ENCODE measurements around the gene CUTA. TPM values are rescaled to one million over a fixed set of nuclear protein-coding genes. Genes with fewer than 3 reads are reported as not detected.
A peak's percentile ranks its signal among the peaks of the same experiment; 100 is the strongest.

Gene CUTA
- 100 to 1,000 TPM; 179 to 187 TPM for total RNA-seq

DNA sequence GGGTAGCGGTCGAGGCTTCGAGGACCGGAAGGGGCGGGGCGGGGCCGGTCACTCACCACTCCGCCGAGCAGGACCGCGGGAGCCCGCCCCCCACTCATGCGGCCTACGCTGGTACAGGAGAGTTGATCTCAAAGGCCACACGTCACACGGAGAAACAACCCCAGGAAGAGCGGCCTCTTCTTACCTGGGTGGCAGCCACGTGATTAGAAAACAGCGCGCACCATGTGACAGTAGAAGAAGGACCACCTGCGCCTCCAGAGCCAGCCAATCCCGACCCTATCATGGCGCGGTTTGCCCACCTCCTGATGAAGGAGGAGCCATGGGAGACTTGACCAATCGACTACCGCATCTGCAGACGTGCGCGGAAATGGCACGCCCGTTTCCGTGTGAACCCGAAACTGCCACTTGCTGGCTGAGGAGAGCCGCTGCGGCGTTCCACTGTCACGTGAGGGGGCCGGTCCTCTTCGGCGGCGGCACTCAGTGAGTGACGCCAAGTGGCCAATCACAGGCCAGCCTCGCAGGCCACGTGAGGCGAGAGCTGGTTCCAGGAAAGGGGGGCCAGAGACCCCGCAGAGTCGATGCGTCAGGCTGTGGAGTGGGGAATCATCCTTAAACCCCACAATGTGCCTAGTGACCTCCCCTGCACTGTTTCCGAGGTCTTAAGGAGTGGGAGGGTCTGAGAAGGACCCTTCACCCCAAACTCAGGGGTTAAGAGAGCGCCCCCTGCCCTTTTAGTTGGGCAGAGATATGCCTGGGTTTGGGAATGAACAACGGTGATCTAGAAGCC, at the start of gene CUTA:
TSS of gene CUTA (minus strand) at position 205 of the 787 bp plus-strand sequence. CDS start at position 98, 107 bp downstream.
- DNase-seq (peak; percentile 100), ATAC-seq (peak; percentile 92)
- H3K27ac Mint-ChIP-seq, result peak within 1 kb of the TSS; percentile 98
- H3K9me3 Mint-ChIP-seq (ENCODE audit: insufficient read depth), result no peaks in the 10 kb centered on the region
- CTCF ChIA-PET, result interaction anchor here (0.7 to 2.8 kb wide), 13 partner anchors 8 to 220 kb away, joined by 3 to 21 read pairs (median 5); partner anchors contain the start of gene ZBTB22
- H3K36me3 Mint-ChIP-seq (ENCODE audit: low read depth), result peaks cover 29% of the 10 kb centered on the region
- peak within 1 kb of the TSS; percentile 96 for H3K4me3 Mint-ChIP-seq
- POLR2A ChIA-PET, result interaction anchor here (0.7 to 3.1 kb wide), 12 partner anchors 8 to 152 kb away, joined by 3 to 23 read pairs (median 8); partner anchors contain the start of genes B3GALT4, PFDN6, RPS18 and VPS52
- peaks cover 60% of the 10 kb centered on the region for H3K4me1 Mint-ChIP-seq (ENCODE audit: low read depth)
- peaks cover 7% of the 10 kb centered on the region for H3K27me3 Mint-ChIP-seq (ENCODE audit: low read depth)

- Mint-ChIP-seq H3K36me3 (ENCODE audit: low read depth) (no peaks in the 10 kb centered on the region), H3K27me3 (ENCODE audit: low read depth) (peaks cover 6% of the 10 kb centered on the region), H3K9me3 (ENCODE audit: insufficient read depth) (no peaks in the 10 kb centered on the region), H3K4me1 (ENCODE audit: low read depth) (no peaks in the 10 kb centered on the region), H3K27ac (no peak overlapping the region), H3K4me3 (no peak overlapping the region)
- DNase-seq (no peak), ATAC-seq (no peak)
- ChIA-PET POLR2A (no interaction called here), CTCF (interaction anchor here (0.6 kb wide), 1 partner anchor 702 kb away, joined by 3 read pairs; no protein-coding TSS in a partner anchor)
These were observed 49.2 kb upstream of the CUTA start for GRCh38 chr6:33467091-33467490.

DNA sequence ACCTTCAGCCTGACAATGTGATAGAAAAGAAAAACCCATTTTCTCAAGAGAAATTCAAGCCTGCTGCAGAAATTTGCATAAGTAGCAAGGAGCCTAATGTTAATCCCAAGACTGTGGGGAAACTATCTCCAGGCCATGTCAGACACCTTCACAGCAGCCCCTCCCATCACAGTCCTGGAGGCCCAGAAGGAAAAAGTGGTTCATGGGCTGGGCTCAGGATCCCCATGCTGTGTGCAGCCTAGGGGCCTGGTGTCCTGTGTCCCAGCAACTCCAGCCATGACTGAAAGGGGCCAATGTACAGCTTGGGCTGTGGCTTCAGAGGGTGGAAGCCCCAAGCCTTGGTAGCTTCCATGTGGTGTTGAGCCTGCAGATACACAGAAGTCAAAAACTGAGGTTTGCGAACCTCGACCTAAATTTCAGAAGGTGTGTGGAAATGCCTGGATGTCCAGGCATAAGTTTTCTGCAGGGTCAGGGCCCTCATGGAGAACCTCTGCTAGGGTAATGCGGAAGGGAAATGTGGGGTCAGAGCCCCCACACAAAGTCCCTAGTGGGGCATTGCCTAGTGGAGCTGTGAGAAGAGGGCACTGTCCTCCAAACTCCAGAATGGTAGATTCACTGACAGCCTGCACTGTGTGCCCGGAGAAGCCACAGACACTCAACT, 48.3 kb upstream of the CUTA start:
- Mint-ChIP-seq H3K27ac (no peak overlapping the region), H3K4me3 (no peak overlapping the region), H3K4me1 (ENCODE audit: low read depth) (no peaks in the 10 kb centered on the region), H3K36me3 (ENCODE audit: low read depth) (no peaks in the 10 kb centered on the region), H3K27me3 (ENCODE audit: low read depth) (peaks cover 6% of the 10 kb centered on the region), H3K9me3 (ENCODE audit: insufficient read depth) (no peaks in the 10 kb centered on the region)
- CTCF ChIA-PET, result no interaction called here
- DNase-seq, result no peak
- ATAC-seq, result no peak
- POLR2A ChIA-PET, result no interaction called here

GRCh38 chr6:33459226-33459625, 41.3 kb upstream of the CUTA start:
- DNase-seq (no peak), ATAC-seq (no peak)
- peaks cover 20% of the 10 kb centered on the region for H3K4me1 Mint-ChIP-seq (ENCODE audit: low read depth)
- peaks cover 16% of the 10 kb centered on the region for H3K36me3 Mint-ChIP-seq (ENCODE audit: low read depth)
- H3K27me3 Mint-ChIP-seq (ENCODE audit: low read depth), result peaks cover 8% of the 10 kb centered on the region
- no peak overlapping the region for H3K4me3 Mint-ChIP-seq
- ChIA-PET CTCF (no interaction called here), POLR2A (no interaction called here)
- no peaks in the 10 kb centered on the region for H3K9me3 Mint-ChIP-seq (ENCODE audit: insufficient read depth)
- H3K27ac Mint-ChIP-seq, result no peak overlapping the region

DNA sequence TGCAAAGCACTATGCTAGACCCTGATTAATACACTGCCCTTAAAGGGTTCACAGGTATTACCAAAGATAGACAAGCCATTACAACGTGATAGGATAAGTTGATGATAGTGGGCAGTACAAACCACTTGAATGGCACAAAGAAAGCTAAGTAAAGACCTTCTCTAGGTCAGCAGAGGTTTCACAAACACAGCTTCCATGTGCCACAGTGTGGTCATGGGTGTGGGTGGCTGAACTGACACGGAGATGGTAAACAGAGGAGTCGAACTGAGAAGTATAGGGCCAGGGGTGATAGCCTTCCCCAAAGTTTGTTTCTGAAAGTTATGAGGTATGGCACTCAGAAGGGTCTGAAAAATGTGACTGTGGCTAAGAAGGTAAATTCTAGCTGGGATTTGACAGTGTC, 40.8 kb upstream of the CUTA start:
- POLR2A ChIA-PET, result no interaction called here
- no peak for ATAC-seq
- Mint-ChIP-seq H3K4me3 (no peak overlapping the region), H3K9me3 (ENCODE audit: insufficient read depth) (no peaks in the 10 kb centered on the region), H3K36me3 (ENCODE audit: low read depth) (peaks cover 16% of the 10 kb centered on the region), H3K27me3 (ENCODE audit: low read depth) (peaks cover 6% of the 10 kb centered on the region), H3K4me1 (ENCODE audit: low read depth) (peaks cover 21% of the 10 kb centered on the region), H3K27ac (no peak overlapping the region)
- DNase-seq, result no peak
- CTCF ChIA-PET, result no interaction called here

DNA sequence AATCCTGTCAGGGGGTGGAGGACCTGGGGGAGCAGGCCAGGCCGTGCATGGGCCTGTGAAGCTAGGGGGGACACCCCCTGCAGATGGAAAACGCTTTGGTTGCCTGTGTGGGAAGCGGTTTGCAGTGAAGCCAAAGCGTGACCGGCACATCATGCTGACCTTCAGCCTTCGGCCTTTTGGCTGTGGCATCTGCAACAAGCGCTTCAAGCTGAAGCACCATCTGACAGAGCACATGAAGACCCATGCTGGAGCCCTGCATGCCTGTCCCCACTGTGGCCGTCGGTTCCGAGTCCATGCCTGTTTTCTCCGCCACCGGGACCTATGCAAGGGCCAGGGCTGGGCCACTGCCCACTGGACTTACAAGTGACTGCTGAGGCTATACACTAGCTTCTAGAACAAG, 38.2 kb upstream of the CUTA start:
- POLR2A ChIA-PET, result interaction anchor here (2.6 kb wide), 1 partner anchor 114 kb away, joined by 14 read pairs; no protein-coding TSS in a partner anchor
- Mint-ChIP-seq H3K27ac (no peak overlapping the region), H3K36me3 (ENCODE audit: low read depth) (peaks cover 16% of the 10 kb centered on the region), H3K4me1 (ENCODE audit: low read depth) (peaks cover 29% of the 10 kb centered on the region), H3K4me3 (peak overlapping the region; percentile 12), H3K27me3 (ENCODE audit: low read depth) (peaks cover 2% of the 10 kb centered on the region), H3K9me3 (ENCODE audit: insufficient read depth) (no peaks in the 10 kb centered on the region)
- ATAC-seq, result no peak
- CTCF ChIA-PET, result no interaction called here
- DNase-seq, result no peak

GRCh38 chr6:33455051-33455450, 37.1 kb upstream of the CUTA start:
- Mint-ChIP-seq H3K36me3 (ENCODE audit: low read depth) (peaks cover 16% of the 10 kb centered on the region), H3K4me3 (peak overlapping the region; percentile 94), H3K27ac (peak overlapping the region; percentile 88), H3K9me3 (ENCODE audit: insufficient read depth) (no peaks in the 10 kb centered on the region), H3K27me3 (ENCODE audit: low read depth) (peaks cover 2% of the 10 kb centered on the region), H3K4me1 (ENCODE audit: low read depth) (peaks cover 29% of the 10 kb centered on the region)
- ChIA-PET POLR2A (interaction anchor here (0.7 to 2.6 kb wide), 7 partner anchors 24 to 167 kb away, joined by 3 to 14 read pairs (median 5); partner anchors contain the start of genes BAK1, CUTA and KIFC1), CTCF (interaction anchor here (1.2 to 2.3 kb wide), 4 partner anchors 24 to 153 kb away, joined by 4 to 10 read pairs (median 6); no protein-coding TSS in a partner anchor)
- DNase-seq (no peak), ATAC-seq (no peak)

- H3K27ac Mint-ChIP-seq, result peak within 1 kb of the TSS; percentile 88
- peak within 1 kb of the TSS; percentile 94 for H3K4me3 Mint-ChIP-seq
- ChIA-PET POLR2A (interaction anchor here (0.6 to 2.6 kb wide), 11 partner anchors 23 to 261 kb away, joined by 3 to 14 read pairs (median 5); partner anchors contain the start of genes BAK1, CUTA and KIFC1), CTCF (interaction anchor here (0.6 to 2.3 kb wide), 9 partner anchors 19 to 153 kb away, joined by 3 to 10 read pairs (median 4); no protein-coding TSS in a partner anchor)
- DNase-seq (peak; percentile 97), ATAC-seq (peak; percentile 99)
- peaks cover 29% of the 10 kb centered on the region for H3K4me1 Mint-ChIP-seq (ENCODE audit: low read depth)
- no peaks in the 10 kb centered on the region for H3K9me3 Mint-ChIP-seq (ENCODE audit: insufficient read depth)
- H3K36me3 Mint-ChIP-seq (ENCODE audit: low read depth), result peaks cover 17% of the 10 kb centered on the region
- peaks cover 2% of the 10 kb centered on the region for H3K27me3 Mint-ChIP-seq (ENCODE audit: low read depth)
These were observed 36.4 kb upstream of the CUTA start, which contains the start of gene ZBTB9 for GRCh38 chr6:33454009-33454946. TSS of gene ZBTB9 (plus strand) at chr6:33454576. CDS start at chr6:33455101, 525 bp downstream.

GRCh38 chr6:33453393-33454008, 35.6 kb upstream of the CUTA start:
- H3K4me1 Mint-ChIP-seq (ENCODE audit: low read depth), result peaks cover 29% of the 10 kb centered on the region
- CTCF ChIA-PET, result interaction anchor here (1.1 to 2.3 kb wide), 5 partner anchors 18 to 134 kb away, joined by 3 to 10 read pairs (median 3); no protein-coding TSS in a partner anchor

GRCh38 chr6:33452496-33452895, 34.6 kb upstream of the CUTA start:
- ATAC-seq (no peak), DNase-seq (no peak)
- ChIA-PET POLR2A (no interaction called here), CTCF (no interaction called here)
- Mint-ChIP-seq H3K4me1 (ENCODE audit: low read depth) (peaks cover 29% of the 10 kb centered on the region), H3K27ac (no peak overlapping the region), H3K9me3 (ENCODE audit: insufficient read depth) (no peaks in the 10 kb centered on the region), H3K4me3 (no peak overlapping the region), H3K27me3 (ENCODE audit: low read depth) (no peaks in the 10 kb centered on the region), H3K36me3 (ENCODE audit: low read depth) (peaks cover 30% of the 10 kb centered on the region)

More at GRCh38 chr6:33453393-33454008, 35.6 kb upstream of the CUTA start:
- no peak for ATAC-seq
- Mint-ChIP-seq H3K4me3 (peak overlapping the region; percentile 94), H3K27ac (peak overlapping the region; percentile 88), H3K36me3 (ENCODE audit: low read depth) (peaks cover 24% of the 10 kb centered on the region), H3K27me3 (ENCODE audit: low read depth) (no peaks in the 10 kb centered on the region), H3K9me3 (ENCODE audit: insufficient read depth) (no peaks in the 10 kb centered on the region)
- DNase-seq, result no peak
- POLR2A ChIA-PET, result interaction anchor here (0.6 to 2.6 kb wide), 7 partner anchors 22 to 262 kb away, joined by 3 to 14 read pairs (median 6); partner anchors contain the start of genes BAK1 and CUTA
